GM06990 (cell line): ENCODE measurements around the gene PTPRT.

ENCODE experiments used
- DNase-seq: peaks from one replicate; pipeline ENCODE4 v3.0.0-alpha.2; 2011; ENCODE audit not compliant: insufficient read length; ENCODE audit errors: extremely low read depth
- H3K27me3 ChIP-seq: replicated peaks from 2 replicates; pipeline ENCODE4 v1.6.0; 2011; ENCODE audit warnings: low read length; ENCODE audit not compliant: control insufficient read depth, insufficient read depth
- H3K36me3 ChIP-seq: 2 replicates; pipeline ENCODE4 v1.5.1; 2011; ENCODE audit warnings: low read length; ENCODE audit not compliant: control insufficient read depth, insufficient read depth
- H3K4me3 ChIP-seq: replicated peaks from 2 replicates; pipeline ENCODE4 v1.5.1; 2011; ENCODE audit warnings: low read depth, mild to moderate bottlenecking, control low read depth, low read length
- CTCF ChIP-seq: IDR thresholded peaks from 2 replicates; pipeline ENCODE4 v1.5.1; 2011; ENCODE audit warnings: low read length, control low read depth, mild to moderate bottlenecking, inconsistent platforms; ENCODE audit not compliant: insufficient read depth, poor library complexity, severe bottlenecking

The PTPRT gene

GRCh38 chr20:43003318-43003944 is 186.3 kb downstream of the PTPRT start:
- H3K27me3 ChIP-seq: no peaks in the 10 kb centered on the region
- no peak for DNase-seq
- H3K36me3 ChIP-seq: no peaks in the 10 kb centered on the region
- no peak for TF ChIP-seq CTCF
- H3K4me3 ChIP-seq: no peak overlapping the region

GRCh38 chr20:42996141-42996540 is 193.6 kb downstream of the PTPRT start:
- Histone ChIP-seq H3K27me3 (no peaks in the 10 kb centered on the region), H3K36me3 (no peaks in the 10 kb centered on the region), H3K4me3 (no peak overlapping the region)
- no peak for TF ChIP-seq CTCF
- no peak for DNase-seq

GRCh38 chr20:42988319-42988718 is 201.4 kb downstream of the PTPRT start:
- Histone ChIP-seq H3K27me3 (no peaks in the 10 kb centered on the region), H3K36me3 (no peaks in the 10 kb centered on the region), H3K4me3 (no peak overlapping the region)
- DNase-seq: no peak
- no peak for TF ChIP-seq CTCF

- no peak for DNase-seq
- Histone ChIP-seq H3K4me3 (no peak overlapping the region), H3K27me3 (no peaks in the 10 kb centered on the region), H3K36me3 (no peaks in the 10 kb centered on the region)
- TF ChIP-seq CTCF: no peak
These were observed 202.2 kb downstream of the PTPRT start for GRCh38 chr20:42987376-42988114.

- Histone ChIP-seq H3K27me3 (no peaks in the 10 kb centered on the region), H3K4me3 (no peak overlapping the region), H3K36me3 (no peaks in the 10 kb centered on the region)
- TF ChIP-seq CTCF: no peak
- no peak for DNase-seq
These were observed 203.4 kb downstream of the PTPRT start for GRCh38 chr20:42986143-42986773.
